BLaER1 (cell line): Measurements from ENCODE around the gene ANKS1A.
"Not testable (repeated sequence)": the region's sequence is repeated elsewhere in the genome, so short reads cannot be mapped to it uniquely, and the experiment has no call there.

Experiments
- H3K27ac ChIP-seq: shearing (Covaris generic); formaldehyde crosslinking; 2 replicates; pipeline ENCODE4 v1.8.1; 2022
- H3K27me3 ChIP-seq: shearing (Covaris generic); formaldehyde crosslinking; 2 replicates; pipeline ENCODE4 v1.8.1; 2022
- H3K36me3 ChIP-seq: shearing (Covaris generic); formaldehyde crosslinking; 2 replicates; pipeline ENCODE4 v1.8.1; 2022
- H3K4me1 ChIP-seq: shearing (Covaris generic); formaldehyde crosslinking; 2 replicates; pipeline ENCODE4 v1.8.1; 2022
- H3K4me2 ChIP-seq: shearing (Covaris generic); formaldehyde crosslinking; 2 replicates; pipeline ENCODE4 v1.8.1; 2022
- H3K4me3 ChIP-seq: shearing (Covaris generic); formaldehyde crosslinking; 2 replicates; pipeline ENCODE4 v1.8.1; 2022
- H3K9ac ChIP-seq: shearing (Covaris generic); formaldehyde crosslinking; 2 replicates; pipeline ENCODE4 v1.8.1; 2022
- H3K9me3 ChIP-seq: shearing (Covaris generic); formaldehyde crosslinking; 2 replicates; pipeline ENCODE4 v1.8.1; 2022
- H4K20me1 ChIP-seq: shearing (Covaris generic); formaldehyde crosslinking; 2 replicates; pipeline ENCODE4 v1.8.1; 2022
- Cebpa-rat ChIP-seq: shearing (Covaris generic); IDR thresholded peaks from 2 replicates; pipeline ENCODE4 v1.8.1; 2022

Gene ANKS1A

DNA sequence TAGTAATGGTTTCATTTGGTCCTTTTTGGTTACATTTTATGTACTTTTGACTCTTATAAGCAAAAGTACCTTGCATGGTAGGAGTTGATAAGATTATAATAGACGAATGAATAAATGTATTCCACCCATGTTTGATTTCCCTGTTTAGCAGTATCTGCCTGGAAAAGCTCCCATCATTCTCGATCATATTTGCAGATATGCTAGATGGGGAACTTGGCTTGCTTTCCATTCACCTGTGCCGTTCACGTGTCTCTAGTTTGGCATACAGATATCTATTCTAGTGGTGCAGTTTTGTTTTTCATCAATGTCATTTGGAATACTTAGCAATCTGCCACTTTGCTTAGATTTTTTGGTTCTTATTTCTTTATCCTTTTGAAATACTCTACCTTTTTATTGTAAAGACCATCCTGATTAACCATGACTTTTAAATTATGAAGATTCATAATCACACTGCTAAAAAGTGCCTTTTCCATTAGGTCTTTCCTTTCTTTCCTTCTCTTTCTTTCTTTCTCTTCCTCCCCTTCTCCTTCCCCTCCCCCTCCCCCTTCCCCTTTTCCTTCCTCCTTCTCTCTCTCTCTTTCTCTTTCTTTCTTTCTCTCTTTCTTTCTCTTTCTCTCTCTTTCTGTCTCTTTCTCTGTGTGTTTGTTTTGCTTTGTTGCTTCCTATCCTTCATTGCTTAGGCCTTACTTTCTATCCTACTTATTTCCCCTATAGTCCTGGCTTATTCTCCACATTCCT is 40.4 kb downstream of the ANKS1A start:
- H3K27me3 ChIP-seq: no peaks in the 10 kb centered on the region
- H3K9ac ChIP-seq: no peak overlapping the region
- no peak overlapping the region for H3K4me3 ChIP-seq
- TF ChIP-seq Cebpa-rat: no peak
- no peaks in the 10 kb centered on the region for H3K36me3 ChIP-seq
- no peak overlapping the region for H3K4me2 ChIP-seq
- no peaks in the 10 kb centered on the region for H3K4me1 ChIP-seq
- H4K20me1 ChIP-seq: peaks cover 46% of the 10 kb centered on the region
- H3K27ac ChIP-seq: no peak overlapping the region
- no peaks in the 10 kb centered on the region for H3K9me3 ChIP-seq

DNA sequence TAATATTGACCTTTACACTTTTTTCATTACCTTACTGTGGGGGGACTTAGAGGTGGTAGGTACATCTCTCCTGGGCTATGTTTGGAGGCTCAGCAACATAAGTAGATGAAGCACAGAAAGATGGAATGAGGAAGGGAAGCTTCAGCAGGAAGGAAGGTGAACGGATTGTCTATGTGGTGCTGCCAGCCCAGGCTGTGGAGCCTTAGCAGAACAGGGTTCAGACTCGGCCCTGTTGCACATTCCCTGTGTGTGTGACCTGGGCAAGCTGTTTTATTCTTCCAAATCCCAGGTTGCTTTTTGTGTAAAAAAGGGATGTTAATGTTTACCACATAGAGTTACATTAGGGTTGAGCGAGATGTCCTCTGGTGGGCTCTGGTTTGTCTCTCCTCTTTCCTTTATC is 41.2 kb downstream of the ANKS1A start:
- Histone ChIP-seq H3K4me2 (no peak overlapping the region), H3K4me3 (no peak overlapping the region), H3K9ac (no peak overlapping the region), H3K27ac (no peak overlapping the region), H3K36me3 (no peaks in the 10 kb centered on the region), H3K4me1 (peaks cover 4% of the 10 kb centered on the region), H3K9me3 (no peaks in the 10 kb centered on the region), H3K27me3 (no peaks in the 10 kb centered on the region), H4K20me1 (peaks cover 44% of the 10 kb centered on the region)
- TF ChIP-seq Cebpa-rat: no peak

DNA sequence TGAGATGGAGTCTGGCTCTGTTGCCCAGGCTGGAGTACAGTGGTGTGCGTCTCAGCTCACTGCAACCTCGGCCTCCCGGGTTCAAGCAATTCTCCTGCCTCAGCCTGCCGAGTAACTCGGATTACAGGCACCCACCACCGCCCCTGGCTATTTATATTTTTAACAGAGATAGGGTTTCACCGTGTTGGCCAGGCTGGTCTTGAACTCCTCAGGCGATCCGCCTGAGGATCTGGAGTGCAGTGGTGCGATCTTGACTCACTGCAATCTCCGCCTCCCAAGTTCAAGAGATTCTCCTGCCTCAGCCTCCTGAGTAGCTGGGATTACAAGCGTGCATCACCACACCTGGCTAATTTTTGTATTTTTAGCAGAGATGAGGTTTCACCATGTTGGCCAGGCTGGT is 43.1 kb downstream of the ANKS1A start:
- H3K9ac ChIP-seq, H3K9me3 ChIP-seq, H3K36me3 ChIP-seq, H3K4me1 ChIP-seq, H3K27ac ChIP-seq, H3K4me2 ChIP-seq, H3K27me3 ChIP-seq, H3K4me3 ChIP-seq: not testable (repeated sequence)
- H4K20me1 ChIP-seq: peaks cover 26% of the 10 kb centered on the region

DNA sequence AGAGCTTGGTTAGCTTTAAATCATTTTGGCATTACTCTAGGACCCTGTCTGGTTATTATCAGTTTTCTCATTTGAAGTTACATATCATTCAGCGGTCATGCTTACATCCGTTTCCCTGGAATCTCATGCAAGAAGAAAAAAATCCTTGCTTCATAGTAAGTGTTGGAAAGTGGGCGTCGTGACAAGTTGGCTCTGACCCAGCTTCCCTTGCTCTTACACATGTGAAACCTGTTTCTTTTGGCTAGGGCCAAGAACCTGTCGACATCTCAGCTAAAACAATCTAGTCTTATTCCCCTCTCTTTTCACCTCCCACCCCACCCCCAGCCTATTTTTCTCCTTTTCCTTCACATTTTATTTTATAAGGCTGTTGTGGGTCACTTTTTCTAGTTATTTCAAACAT is 45.5 kb downstream of the ANKS1A start:
- peaks cover 9% of the 10 kb centered on the region for H3K4me1 ChIP-seq

DNA sequence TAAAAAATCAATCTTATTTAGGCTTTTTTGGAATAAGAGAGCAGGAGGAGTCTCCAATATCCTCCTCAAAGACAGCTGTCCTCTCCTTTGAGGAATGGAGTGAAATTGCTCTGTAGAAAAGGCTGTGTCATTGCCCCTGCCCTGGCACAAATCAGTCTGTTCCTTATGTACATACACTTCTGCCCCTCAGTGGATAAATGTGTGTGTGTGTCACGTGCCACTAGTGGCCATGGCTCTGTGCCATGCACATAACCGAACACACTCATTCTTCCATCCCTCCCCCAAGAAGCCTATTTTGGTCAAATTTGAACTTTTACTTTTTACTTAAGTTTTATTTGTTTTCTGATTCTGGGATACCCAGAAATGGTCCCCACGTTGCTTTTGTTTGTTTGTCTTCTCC is 49.2 kb downstream of the ANKS1A start:
- H3K36me3 ChIP-seq: no peaks in the 10 kb centered on the region
- H3K4me2 ChIP-seq: no peak overlapping the region

More for the DNA sequence above, 45.5 kb downstream of the ANKS1A start:
- Histone ChIP-seq H4K20me1 (peaks cover 5% of the 10 kb centered on the region; the same call in 1 of the 2 replicates), H3K36me3 (no peaks in the 10 kb centered on the region), H3K27ac (no peak overlapping the region), H3K9ac (no peak overlapping the region), H3K27me3 (no peaks in the 10 kb centered on the region), H3K4me2 (no peak overlapping the region), H3K4me3 (no peak overlapping the region), H3K9me3 (no peaks in the 10 kb centered on the region)
- no peak for TF ChIP-seq Cebpa-rat

DNA sequence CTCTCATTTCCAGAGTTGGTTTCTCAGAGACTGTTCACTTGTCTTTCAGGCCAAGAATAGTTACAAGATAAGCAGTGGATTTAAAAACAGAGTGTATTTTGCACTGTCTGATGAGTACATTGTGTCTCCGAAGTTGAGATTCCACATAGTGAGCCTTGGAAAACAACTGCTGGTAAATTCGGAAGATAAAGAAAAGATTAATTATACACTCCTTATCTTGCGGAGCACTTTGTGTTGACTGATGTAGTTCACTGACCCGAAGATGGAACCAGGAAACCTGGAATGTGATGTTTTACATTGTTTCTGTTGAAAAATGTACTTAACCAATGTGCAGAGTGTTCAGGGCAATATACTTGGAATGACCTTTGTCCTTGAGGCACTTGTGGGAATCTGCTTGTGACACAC is 51.0 kb downstream of the ANKS1A start:
- Histone ChIP-seq H3K4me1 (peaks cover 10% of the 10 kb centered on the region), H3K27me3 (no peaks in the 10 kb centered on the region), H3K4me3 (no peak overlapping the region), H3K9ac (no peak overlapping the region), H3K4me2 (no peak overlapping the region), H4K20me1 (no peaks in the 10 kb centered on the region), H3K9me3 (no peaks in the 10 kb centered on the region), H3K27ac (no peak overlapping the region), H3K36me3 (peaks cover 1% of the 10 kb centered on the region; the same call in 1 of the 2 replicates)
- TF ChIP-seq Cebpa-rat: no peak

More for the DNA sequence above, 49.2 kb downstream of the ANKS1A start:
- no peak overlapping the region for H3K4me3 ChIP-seq
- peaks cover 12% of the 10 kb centered on the region for H3K4me1 ChIP-seq
- TF ChIP-seq Cebpa-rat: no peak
- H3K27me3 ChIP-seq: no peaks in the 10 kb centered on the region
- H3K27ac ChIP-seq: no peak overlapping the region
- no peaks in the 10 kb centered on the region for H4K20me1 ChIP-seq
- no peaks in the 10 kb centered on the region for H3K9me3 ChIP-seq
- no peak overlapping the region for H3K9ac ChIP-seq

DNA sequence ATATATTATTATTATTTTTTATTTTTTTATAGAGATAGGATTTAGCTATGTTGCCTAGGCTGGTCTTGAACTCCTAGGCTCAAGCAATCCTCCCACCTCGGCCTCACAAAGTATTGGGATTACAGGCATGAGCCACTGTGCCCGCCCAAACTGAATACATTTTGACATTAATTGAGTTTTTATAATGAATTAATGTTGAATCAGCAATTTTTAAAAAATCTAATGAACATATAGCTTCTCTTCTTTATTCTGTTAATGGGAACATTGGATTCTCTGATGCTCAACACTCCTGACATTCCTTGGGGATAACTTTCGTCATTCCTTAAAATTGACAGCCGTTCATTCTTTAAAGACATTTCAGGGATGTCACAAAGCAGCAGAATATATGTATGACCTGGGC is 52.4 kb downstream of the ANKS1A start:
- Histone ChIP-seq H3K4me1 (peaks cover 6% of the 10 kb centered on the region; the same call in 1 of the 2 replicates), H3K4me2 (no peak overlapping the region), H3K27ac (no peak overlapping the region), H3K9ac (no peak overlapping the region), H3K4me3 (no peak overlapping the region), H3K27me3 (no peaks in the 10 kb centered on the region), H4K20me1 (no peaks in the 10 kb centered on the region), H3K36me3 (peaks cover 6% of the 10 kb centered on the region; the same call in 1 of the 2 replicates), H3K9me3 (no peaks in the 10 kb centered on the region)
- no peak for TF ChIP-seq Cebpa-rat

DNA sequence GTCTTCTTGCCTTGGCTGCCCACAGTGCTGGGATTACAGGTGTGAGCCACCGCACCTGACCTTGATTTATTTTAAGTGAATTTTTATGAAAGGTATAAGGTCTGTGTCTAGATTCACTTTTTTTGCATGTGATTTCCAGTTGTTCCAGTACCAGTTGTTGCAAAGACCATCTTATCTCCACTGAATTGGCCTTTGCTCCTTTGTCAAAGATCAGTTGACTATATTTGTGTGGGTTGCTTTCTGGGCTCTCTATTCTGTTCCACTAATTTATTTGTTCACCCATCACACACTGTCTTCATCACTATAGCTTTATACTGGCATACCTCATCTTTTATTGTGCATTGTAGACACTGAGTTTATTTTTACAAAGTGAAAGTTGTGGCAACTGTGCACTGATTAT is 56.3 kb downstream of the ANKS1A start:
- H3K4me2 ChIP-seq: no peak overlapping the region

DNA sequence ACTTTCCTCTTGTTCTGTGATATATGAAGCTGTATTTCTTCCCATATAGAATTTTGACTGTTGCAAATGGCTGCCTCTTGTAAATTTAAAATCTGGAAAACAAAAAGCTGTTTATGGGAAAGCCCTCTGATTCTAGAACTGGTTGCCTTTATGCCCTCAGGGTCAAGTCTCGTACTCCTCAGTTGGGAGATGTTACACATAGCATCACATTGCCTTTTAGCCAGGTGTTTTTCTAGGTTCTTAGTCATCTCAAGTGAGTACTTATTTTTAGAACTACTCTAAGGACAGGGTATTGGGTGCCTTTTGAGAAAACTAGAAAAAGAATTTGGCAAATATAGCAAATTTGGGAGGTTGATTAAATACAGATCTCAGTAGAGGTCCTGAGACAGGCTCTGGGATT is 58.5 kb downstream of the ANKS1A start:
- Histone ChIP-seq H3K36me3 (peaks cover 6% of the 10 kb centered on the region; the same call in 1 of the 2 replicates), H3K4me3 (no peak overlapping the region), H3K9ac (no peak overlapping the region), H3K27me3 (no peaks in the 10 kb centered on the region), H4K20me1 (peaks cover 17% of the 10 kb centered on the region), H3K27ac (no peak overlapping the region), H3K4me2 (no peak overlapping the region), H3K9me3 (no peaks in the 10 kb centered on the region), H3K4me1 (peaks cover 13% of the 10 kb centered on the region)
- no peak for TF ChIP-seq Cebpa-rat

More for the DNA sequence above, 56.3 kb downstream of the ANKS1A start:
- peaks cover 11% of the 10 kb centered on the region for H4K20me1 ChIP-seq
- H3K27me3 ChIP-seq: no peaks in the 10 kb centered on the region
- H3K27ac ChIP-seq: no peak overlapping the region
- no peak for TF ChIP-seq Cebpa-rat
- H3K9me3 ChIP-seq: no peaks in the 10 kb centered on the region
- no peak overlapping the region for H3K4me3 ChIP-seq
- H3K36me3 ChIP-seq: peaks cover 6% of the 10 kb centered on the region; the same call in 1 of the 2 replicates
- peaks cover 13% of the 10 kb centered on the region for H3K4me1 ChIP-seq
- H3K9ac ChIP-seq: no peak overlapping the region

DNA sequence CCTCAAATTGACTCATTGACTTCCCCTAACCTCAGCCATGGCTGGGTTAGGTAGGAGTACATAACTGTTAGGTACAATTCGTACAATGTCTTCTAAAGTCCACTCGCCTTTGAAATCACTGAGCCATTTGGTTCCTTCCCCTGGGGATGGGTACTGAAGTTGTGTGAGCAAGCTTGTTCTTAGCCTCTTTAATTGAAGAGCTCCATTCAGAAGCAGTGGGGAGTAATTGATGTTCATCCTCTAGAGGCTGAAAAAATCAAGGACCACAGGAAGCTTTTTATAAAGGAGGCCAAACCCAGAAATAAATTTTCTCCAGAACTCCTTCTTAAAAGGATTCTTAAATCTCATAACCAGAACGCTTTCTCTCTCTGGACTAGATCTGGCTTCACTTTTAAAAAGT is 60.6 kb downstream of the ANKS1A start:
- H3K36me3 ChIP-seq: peaks cover 6% of the 10 kb centered on the region; the same call in 1 of the 2 replicates
- peaks cover 17% of the 10 kb centered on the region for H4K20me1 ChIP-seq
- no peak overlapping the region for H3K27ac ChIP-seq
- TF ChIP-seq Cebpa-rat: no peak
- H3K9ac ChIP-seq: no peak overlapping the region
- H3K4me1 ChIP-seq: peaks cover 17% of the 10 kb centered on the region
- H3K27me3 ChIP-seq: no peaks in the 10 kb centered on the region
- peak overlapping the region; percentile 43 for H3K4me2 ChIP-seq
- H3K4me3 ChIP-seq: no peak overlapping the region
- H3K9me3 ChIP-seq: no peaks in the 10 kb centered on the region
